Measurements from ENCODE around the gene ZMYND8.

DNA sequence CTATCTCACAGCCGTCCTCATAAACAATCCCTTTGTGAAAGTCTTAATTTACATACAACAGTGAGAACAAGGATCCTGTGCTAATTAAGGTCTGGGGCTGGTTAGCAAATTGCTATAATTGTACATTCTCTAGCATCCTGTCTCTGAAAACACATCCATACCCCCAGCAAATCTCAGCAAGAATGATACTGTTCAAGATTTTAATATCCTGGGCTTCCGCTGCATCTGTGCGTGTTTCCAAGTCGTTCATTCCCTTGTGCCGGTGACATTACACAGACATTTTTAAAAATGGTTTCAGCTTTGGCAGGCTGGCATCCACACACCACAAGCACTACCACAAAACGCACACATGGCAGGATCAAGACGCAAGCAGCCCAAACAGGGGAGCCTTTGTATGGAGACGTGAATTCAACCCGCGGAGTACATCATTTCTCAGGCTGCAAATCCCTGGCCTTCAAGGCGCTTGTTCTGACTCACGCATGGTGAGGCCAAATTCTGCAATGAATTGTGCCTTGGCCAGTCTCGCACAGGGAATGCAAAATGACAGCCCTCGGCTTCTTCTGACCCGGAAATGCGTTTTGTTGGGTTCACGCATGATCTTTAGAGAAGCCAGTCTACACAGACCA, 20.3 kb downstream of the ZMYND8 start:
- no peak for TF ChIP-seq CTCF (IDR thresholded peaks at IDR 0.05)
- no peak for TF ChIP-seq POLR2A (IDR thresholded peaks at IDR 0.05)
